DOHH2 (cell line): ENCODE results near the gene CDHR4.
"Not testable (repeated sequence)": the region's sequence is repeated elsewhere in the genome, so short reads cannot be mapped to it uniquely, and the experiment has no call there.

Experiments
- H3F3A ChIP-seq: fragments of 200-600 bp; sonication (generic), shearing (Covaris generic); 2 replicates; pipeline ENCODE4 v1.6.0; 2016; ENCODE audit warnings: antibody characterized with exemption, mild to moderate bottlenecking; ENCODE audit not compliant: control insufficient read depth, insufficient read depth
- H3K27ac ChIP-seq: fragments of 200-600 bp; sonication (generic); 2 replicates; pipeline ENCODE4 v1.5.1; 2014; ENCODE audit warnings: low read depth, mild to moderate bottlenecking, low read length, moderate library complexity
- H3K27me3 ChIP-seq: fragments of 200-600 bp; sonication (generic); 2 replicates; pipeline ENCODE4 v1.6.1; 2014; ENCODE audit warnings: mild to moderate bottlenecking, low read length, mixed read lengths; ENCODE audit not compliant: control insufficient read depth
- H3K36me3 ChIP-seq: fragments of 200-600 bp; sonication (generic); 2 replicates; pipeline ENCODE4 v1.6.1; 2014; ENCODE audit warnings: mild to moderate bottlenecking, low read length, moderate library complexity, mixed read lengths; ENCODE audit not compliant: control insufficient read depth
- H3K4me1 ChIP-seq: fragments of 200-600 bp; sonication (generic); 2 replicates; pipeline ENCODE4 v1.6.1; 2014; ENCODE audit warnings: mild to moderate bottlenecking, low read length, mixed read lengths; ENCODE audit not compliant: control insufficient read depth
- H3K4me2 ChIP-seq: fragments of 200-600 bp; sonication (generic); 2 replicates; pipeline ENCODE4 v1.6.0; 2014; ENCODE audit warnings: mild to moderate bottlenecking, low read length, moderate library complexity
- H3K4me3 ChIP-seq: fragments of 200-600 bp; sonication (generic); 2 replicates; pipeline ENCODE4 v1.5.1; 2014; ENCODE audit warnings: mild to moderate bottlenecking, low read length, mixed read lengths
- H3K79me2 ChIP-seq: fragments of 200-600 bp; sonication (generic); 2 replicates; pipeline ENCODE4 v1.6.1; 2014; ENCODE audit warnings: mild to moderate bottlenecking, low read length, mixed read lengths; ENCODE audit not compliant: control insufficient read depth
- H3K9me2 ChIP-seq: fragments of 200-600 bp; sonication (generic); replicated peaks from 2 replicates; pipeline ENCODE4 v1.6.1; 2014; ENCODE audit warnings: mild to moderate bottlenecking, low read length, mixed read lengths; ENCODE audit not compliant: control insufficient read depth
- H3K9me3 ChIP-seq: fragments of 200-600 bp; sonication (generic); 2 replicates; pipeline ENCODE4 v1.6.1; 2014; ENCODE audit warnings: antibody characterized with exemption, low read length, mixed read lengths; ENCODE audit not compliant: control insufficient read depth, insufficient read depth
- H4K20me1 ChIP-seq: fragments of 200-600 bp; sonication (generic); 2 replicates; pipeline ENCODE4 v1.6.0; 2014; ENCODE audit warnings: low read depth, mild to moderate bottlenecking, antibody characterized with exemption, low read length, moderate library complexity; ENCODE audit not compliant: control insufficient read depth, insufficient read depth
- EZH2phosphoT487 ChIP-seq: fragments of 200-600 bp; sonication (generic); IDR thresholded peaks from 2 replicates; pipeline ENCODE4 v1.6.1; 2017; ENCODE audit warnings: borderline replicate concordance, mild to moderate bottlenecking, antibody characterized with exemption, low read length, moderate library complexity, mixed read lengths
- TF ChIP-seq, protein P1 (sequence below): fragments of 200-600 bp; sonication (generic); IDR thresholded peaks from one replicate; pipeline ENCODE4 v1.5.1; 2014; ENCODE audit warnings: antibody characterized with exemption, mild to moderate bottlenecking, low read depth, low read length; ENCODE audit not compliant: poor library complexity, severe bottlenecking

The CDHR4 gene

DNA sequence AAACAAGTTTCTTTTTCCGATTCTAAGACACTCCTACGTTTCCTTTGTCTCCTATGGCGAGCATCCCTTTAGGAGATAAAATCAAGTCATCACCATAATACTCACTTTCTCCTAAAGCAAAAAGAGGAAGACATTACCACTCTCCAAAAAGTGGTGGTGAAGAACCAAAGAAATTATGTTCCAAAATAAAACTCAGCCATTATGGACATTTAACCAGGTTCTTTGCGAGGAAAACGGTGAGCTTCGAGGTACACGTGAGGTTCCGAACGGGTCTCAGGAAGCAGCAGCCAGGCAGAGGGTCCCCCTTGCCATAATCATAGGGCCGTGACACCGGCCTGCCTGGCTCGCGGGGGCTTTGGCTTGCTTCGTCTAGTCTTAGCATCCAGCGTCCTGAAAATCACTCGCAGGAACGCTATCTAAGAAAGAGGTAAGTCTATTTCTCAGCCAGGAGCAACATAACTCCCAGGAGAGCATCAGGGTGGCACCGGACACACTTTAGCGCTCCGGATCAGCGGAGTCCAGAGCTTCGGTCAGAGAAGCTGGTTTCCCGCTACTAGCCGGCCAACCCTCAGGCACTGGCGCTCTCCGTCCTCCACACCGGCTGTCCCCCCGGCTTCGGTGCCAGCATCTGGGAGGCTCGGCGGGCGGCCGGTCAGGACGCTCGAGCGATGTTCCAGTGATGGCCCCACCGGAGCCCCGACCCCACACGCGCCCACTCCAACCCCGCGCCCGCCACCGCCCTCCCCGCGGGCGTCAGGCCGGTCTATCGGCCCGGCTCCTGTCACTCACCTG, 13.9 kb downstream of the CDHR4 start:
- Histone ChIP-seq H3K4me2 (peak overlapping the region; percentile 78), H3K9me2 (no peaks in the 10 kb centered on the region), H3K27me3 (no peaks in the 10 kb centered on the region), H3F3A (peaks cover 5% of the 10 kb centered on the region), H4K20me1 (no peaks in the 10 kb centered on the region), H3K9me3 (no peaks in the 10 kb centered on the region), H3K36me3 (peaks cover 27% of the 10 kb centered on the region), H3K79me2 (peaks cover 55% of the 10 kb centered on the region), H3K4me1 (peaks cover 36% of the 10 kb centered on the region), H3K27ac (no peak overlapping the region), H3K4me3 (peak overlapping the region; percentile 88)
- no peak for TF ChIP-seq EZH2phosphoT487
- TF ChIP-seq, protein P1, sequence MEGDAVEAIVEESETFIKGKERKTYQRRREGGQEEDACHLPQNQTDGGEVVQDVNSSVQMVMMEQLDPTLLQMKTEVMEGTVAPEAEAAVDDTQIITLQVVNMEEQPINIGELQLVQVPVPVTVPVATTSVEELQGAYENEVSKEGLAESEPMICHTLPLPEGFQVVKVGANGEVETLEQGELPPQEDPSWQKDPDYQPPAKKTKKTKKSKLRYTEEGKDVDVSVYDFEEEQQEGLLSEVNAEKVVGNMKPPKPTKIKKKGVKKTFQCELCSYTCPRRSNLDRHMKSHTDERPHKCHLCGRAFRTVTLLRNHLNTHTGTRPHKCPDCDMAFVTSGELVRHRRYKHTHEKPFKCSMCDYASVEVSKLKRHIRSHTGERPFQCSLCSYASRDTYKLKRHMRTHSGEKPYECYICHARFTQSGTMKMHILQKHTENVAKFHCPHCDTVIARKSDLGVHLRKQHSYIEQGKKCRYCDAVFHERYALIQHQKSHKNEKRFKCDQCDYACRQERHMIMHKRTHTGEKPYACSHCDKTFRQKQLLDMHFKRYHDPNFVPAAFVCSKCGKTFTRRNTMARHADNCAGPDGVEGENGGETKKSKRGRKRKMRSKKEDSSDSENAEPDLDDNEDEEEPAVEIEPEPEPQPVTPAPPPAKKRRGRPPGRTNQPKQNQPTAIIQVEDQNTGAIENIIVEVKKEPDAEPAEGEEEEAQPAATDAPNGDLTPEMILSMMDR, result no peak

DNA sequence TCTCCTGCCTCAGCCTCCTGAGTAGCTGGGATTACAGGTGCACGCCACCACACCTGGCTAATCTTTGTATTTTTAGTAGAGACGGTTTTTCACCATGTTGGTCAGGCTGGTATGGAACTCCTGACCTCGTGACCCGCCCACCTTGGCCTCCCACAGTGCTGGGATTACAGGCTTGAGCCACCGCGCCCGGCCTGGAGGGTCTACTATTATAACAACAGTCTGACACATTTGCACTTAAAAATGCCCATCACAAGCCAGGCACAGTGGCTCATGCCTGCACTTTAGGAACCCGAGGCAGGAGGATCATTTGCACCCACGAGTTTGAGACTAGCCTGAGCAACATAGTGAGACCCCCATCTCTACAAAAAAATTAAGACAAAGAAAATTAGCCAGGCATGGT, 17.4 kb downstream of the CDHR4 start:
- not testable (repeated sequence) for H3K9me2 ChIP-seq, H4K20me1 ChIP-seq, H3K4me2 ChIP-seq, H3F3A ChIP-seq, H3K27ac ChIP-seq, H3K4me3 ChIP-seq, H3K9me3 ChIP-seq, H3K27me3 ChIP-seq
- peaks cover 85% of the 10 kb centered on the region for H3K79me2 ChIP-seq
- H3K4me1 ChIP-seq, result peaks cover 17% of the 10 kb centered on the region
- H3K36me3 ChIP-seq, result peaks cover 42% of the 10 kb centered on the region

DNA sequence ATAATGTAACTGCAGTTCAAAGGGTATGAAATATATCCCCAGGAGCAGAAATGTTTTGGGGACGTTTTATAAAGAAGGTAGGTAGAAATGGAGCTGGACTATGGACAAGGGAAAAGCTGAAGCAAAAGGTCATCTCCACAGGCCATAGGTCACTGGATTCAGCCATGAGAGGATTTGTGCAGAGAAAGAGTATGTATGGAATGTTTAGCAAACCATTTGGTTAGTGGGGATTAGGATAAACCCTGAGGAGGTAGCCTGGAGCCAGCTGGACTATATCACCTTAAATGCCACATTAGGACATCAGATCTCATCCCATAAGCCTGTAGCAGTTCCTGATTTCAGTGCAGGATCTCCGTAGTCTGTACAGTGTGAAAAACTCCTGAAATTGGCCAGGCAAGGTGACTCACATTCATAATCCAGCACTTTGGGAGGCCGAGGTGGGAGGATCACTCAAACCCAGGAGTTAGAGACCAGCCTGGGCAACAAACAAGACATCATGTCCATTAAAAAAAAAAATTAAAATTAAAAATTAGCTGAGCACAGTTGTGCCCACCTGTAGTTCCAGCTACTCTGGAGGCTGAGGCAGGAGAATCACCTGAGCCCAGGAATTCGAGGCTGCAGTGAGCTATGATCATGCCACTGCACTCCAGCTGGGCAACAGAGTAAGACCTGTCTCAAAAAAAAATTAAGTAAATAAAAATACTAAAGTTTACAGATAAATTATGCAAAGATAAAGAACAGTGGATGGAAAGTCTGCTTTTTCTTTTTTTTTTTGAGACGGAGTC, 18.1 kb downstream of the CDHR4 start:
- H3K4me2 ChIP-seq, result no peak overlapping the region
- TF ChIP-seq EZH2phosphoT487, result no peak
- no peak overlapping the region for H3K4me3 ChIP-seq
- H3K27ac ChIP-seq, result no peak overlapping the region
- no peaks in the 10 kb centered on the region for H3F3A ChIP-seq
- H4K20me1 ChIP-seq, result no peaks in the 10 kb centered on the region
- H3K79me2 ChIP-seq, result peaks cover 90% of the 10 kb centered on the region
- no peaks in the 10 kb centered on the region for H3K9me2 ChIP-seq
- H3K36me3 ChIP-seq, result peaks cover 45% of the 10 kb centered on the region
- H3K9me3 ChIP-seq, result no peaks in the 10 kb centered on the region
- no peaks in the 10 kb centered on the region for H3K27me3 ChIP-seq
- peaks cover 11% of the 10 kb centered on the region for H3K4me1 ChIP-seq

DNA sequence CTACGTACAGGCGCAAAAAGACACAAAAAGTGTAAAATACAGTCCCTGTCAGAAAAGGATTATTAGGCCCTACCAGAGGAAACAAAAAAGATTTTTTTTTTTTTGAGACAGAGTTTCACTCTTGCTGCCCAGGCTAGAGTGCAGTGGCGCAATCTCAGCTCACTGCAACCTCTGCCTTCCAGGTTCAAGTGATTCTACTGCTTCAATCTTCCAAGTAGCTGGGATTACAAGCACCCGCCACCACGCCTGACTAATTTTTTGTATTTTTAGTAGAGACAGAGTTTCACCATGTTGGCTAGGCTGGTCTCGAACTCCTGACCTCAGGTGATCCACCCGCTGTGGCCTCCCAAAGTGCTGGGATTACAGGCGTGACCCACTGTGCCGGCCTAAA, 18.7 kb downstream of the CDHR4 start:
- not testable (repeated sequence) for H3K9me3 ChIP-seq, H3K27me3 ChIP-seq, H3K9me2 ChIP-seq, H3F3A ChIP-seq, H3K27ac ChIP-seq, H4K20me1 ChIP-seq, H3K4me3 ChIP-seq, H3K4me2 ChIP-seq
- H3K79me2 ChIP-seq, result peaks cover 91% of the 10 kb centered on the region
- peaks cover 10% of the 10 kb centered on the region for H3K4me1 ChIP-seq
- H3K36me3 ChIP-seq, result peaks cover 44% of the 10 kb centered on the region
